Thyroid gland (tissue), 4 donors: ENCODE measurements around the gene ASTL. TPM values are rescaled to one million over a fixed set of nuclear protein-coding genes. Genes with fewer than 3 reads are reported as not detected.

Experiments
- total RNA-seq, 4 donors: library from RNA; depleted of rRNA; stranded (reverse); fragments of >200 nt; gene quantifications; one replicate each; pipeline ENCODE4 v1.2.3, GENCODE V29; 2016

ASTL gene
- total RNA-seq, 4 donors from 2014 or later, result not detected

Other genes starting within 250 kb of the ASTL start
- 10 to 100 TPM; 23.3 to 34.7 (median 30.2) TPM for gene ANKRD36C, start 146.7 kb downstream of the ASTL start, total RNA-seq
- 1 to 10 TPM; 1.2 to 7.5 (median 2.6) TPM for gene GPAT2, start 103.6 kb downstream of the ASTL start, total RNA-seq
- gene ADRA2B, start 21.9 kb downstream of the ASTL start, total RNA-seq, result 1 to 10 TPM in 2 of 4 donors, under 1 TPM in 2; 0.13 to 2.1 (median 1.0) TPM
- 1 to 10 TPM; 2.2 to 8.4 (median 2.4) TPM for gene DUSP2, start 6.9 kb upstream of the ASTL start, total RNA-seq
- gene STARD7, start 70.3 kb upstream of the ASTL start, total RNA-seq, result 100 to 1,000 TPM; 211 to 292 (median 266) TPM
- gene TMEM127, start 127.5 kb upstream of the ASTL start, total RNA-seq, result 10 to 100 TPM; 45.7 to 53.6 (median 48.7) TPM
- gene CIAO1, start 127.7 kb upstream of the ASTL start, total RNA-seq, result 100 to 1,000 TPM in 3 of 4 donors, 10 to 100 TPM in 1; 83.8 to 149 (median 119) TPM
- gene SNRNP200, start 167.0 kb upstream of the ASTL start, total RNA-seq, result 100 to 1,000 TPM in 3 of 4 donors, 10 to 100 TPM in 1; 85.3 to 123 (median 104) TPM
- 1 to 10 TPM in 1 of 4 donors, under 1 TPM in 2, not detected in 1; 0.63 to 1.7 (median 0.75) TPM for gene ITPRIPL1, start 186.8 kb upstream of the ASTL start, total RNA-seq
- gene NCAPH, start 197.3 kb upstream of the ASTL start, total RNA-seq, result 1 to 10 TPM in 1 of 4 donors, under 1 TPM in 3; 0.46 to 1.7 (median 0.89) TPM